Measurements from ENCODE around the gene FAT1.

The FAT1 gene

GRCh38 chr4:186623546-186623945 is 100.1 kb downstream of the FAT1 start:
- in situ Hi-C loops (cut with HindIII; ENCODE audit: low sequenced_read_pairs), result no loop called here

GRCh38 chr4:186622788-186623464 is 100.7 kb downstream of the FAT1 start:
- in situ Hi-C loops (cut with HindIII; ENCODE audit: low sequenced_read_pairs), result no loop called here

- in situ Hi-C loops (cut with HindIII; ENCODE audit: low sequenced_read_pairs), result no loop called here
Observed at GRCh38 chr4:186621959-186622553, 101.6 kb downstream of the FAT1 start.

- in situ Hi-C loops (cut with HindIII; ENCODE audit: low sequenced_read_pairs), result no loop called here
Observed at GRCh38 chr4:186619088-186619487, 104.6 kb downstream of the FAT1 start.

GRCh38 chr4:186617921-186618320 is 105.7 kb downstream of the FAT1 start:
- in situ Hi-C loops (cut with HindIII; ENCODE audit: low sequenced_read_pairs), result no loop called here

GRCh38 chr4:186607490-186607889 is 116.2 kb downstream of the FAT1 start:
- in situ Hi-C loops (cut with HindIII; ENCODE audit: low sequenced_read_pairs), result no loop called here

- in situ Hi-C loops (cut with HindIII; ENCODE audit: low sequenced_read_pairs), result no loop called here
Observed at GRCh38 chr4:186606591-186606992, 117.1 kb downstream of the FAT1 start.

- in situ Hi-C loops (cut with HindIII; ENCODE audit: low sequenced_read_pairs), result no loop called here
Observed at GRCh38 chr4:186605261-186605865, 118.3 kb downstream of the FAT1 start.

- in situ Hi-C loops (cut with HindIII; ENCODE audit: low sequenced_read_pairs), result no loop called here
Observed at GRCh38 chr4:186604124-186604807, 119.4 kb downstream of the FAT1 start.

- in situ Hi-C loops (cut with HindIII; ENCODE audit: low sequenced_read_pairs), result no loop called here
Observed at GRCh38 chr4:186602978-186603377, 120.7 kb downstream of the FAT1 start.

GRCh38 chr4:186599483-186599882 is 124.2 kb downstream of the FAT1 start:
- in situ Hi-C loops (cut with HindIII; ENCODE audit: low sequenced_read_pairs), result no loop called here

GRCh38 chr4:186598686-186599085 is 125.0 kb downstream of the FAT1 start:
- in situ Hi-C loops (cut with HindIII; ENCODE audit: low sequenced_read_pairs), result no loop called here

- in situ Hi-C loops (cut with HindIII; ENCODE audit: low sequenced_read_pairs), result no loop called here
Observed at GRCh38 chr4:186596850-186597390, 126.7 kb downstream of the FAT1 start.

GRCh38 chr4:186596346-186596745 is 127.3 kb downstream of the FAT1 start:
- in situ Hi-C loops (cut with HindIII; ENCODE audit: low sequenced_read_pairs), result no loop called here

- in situ Hi-C loops (cut with HindIII; ENCODE audit: low sequenced_read_pairs), result no loop called here
Observed at GRCh38 chr4:186593587-186593973, 130.1 kb downstream of the FAT1 start.

GRCh38 chr4:186592966-186593586 is 130.6 kb downstream of the FAT1 start:
- in situ Hi-C loops (cut with HindIII; ENCODE audit: low sequenced_read_pairs), result no loop called here

GRCh38 chr4:186592445-186592844 is 131.2 kb downstream of the FAT1 start:
- in situ Hi-C loops (cut with HindIII; ENCODE audit: low sequenced_read_pairs), result no loop called here

- in situ Hi-C loops (cut with HindIII; ENCODE audit: low sequenced_read_pairs), result no loop called here
Observed at GRCh38 chr4:186591651-186592050, 132.0 kb downstream of the FAT1 start.

GRCh38 chr4:186588503-186588902 is 135.2 kb downstream of the FAT1 start:
- in situ Hi-C loops (cut with HindIII; ENCODE audit: low sequenced_read_pairs), result loop anchor here (5.0 kb wide), 3 partner anchors 36 to 291 kb away; no protein-coding TSS in a partner anchor

GRCh38 chr4:186587416-186588018 is 136.1 kb downstream of the FAT1 start:
- in situ Hi-C loops (cut with HindIII; ENCODE audit: low sequenced_read_pairs), result loop anchor here (5.0 kb wide), 3 partner anchors 35 to 290 kb away; no protein-coding TSS in a partner anchor

All from endothelial cell of hepatic sinusoid (primary cell).